Thyroid gland (tissue), 4 donors: ENCODE data around the gene KSR1. TPM values are rescaled to one million over a fixed set of nuclear protein-coding genes. Genes with fewer than 3 reads are reported as not detected.
"Not testable (repeated sequence)": the region's sequence is repeated elsewhere in the genome, so short reads cannot be mapped to it uniquely, and the experiment has no call there.

Experiments used
- DNase-seq, 2 donors: peaks; one replicate each; pipeline ENCODE4 v3.0.0-alpha.2; 2019
- H3K27ac ChIP-seq, 3 donors: fragments of 200-600 bp; sonication (generic); 1 replicate in 2 of 3; 2 replicates in 1 of 3; pipeline ENCODE4 v1.5.1; 2016 to 2019; ENCODE audit warnings: mild to moderate bottlenecking in 1 of 3, moderate library complexity in 1 of 3
- H3K27me3 ChIP-seq: fragments of 200-600 bp; sonication (generic); one replicate; pipeline ENCODE4 v1.5.1; 2019
- H3K36me3 ChIP-seq, 2 donors: fragments of 200-600 bp; sonication (generic); one replicate each; pipeline ENCODE4 v1.5.1; 2016 to 2019
- H3K4me1 ChIP-seq, 2 donors: fragments of 200-600 bp; sonication (generic); one replicate each; pipeline ENCODE4 v1.5.1; 2017 to 2019
- H3K4me3 ChIP-seq, 3 donors: fragments of 200-600 bp; sonication (generic); replicated peaks in 1 of 3; 1 replicate in 2 of 3; 2 replicates in 1 of 3; pipeline ENCODE4 v1.5.1; 2016; ENCODE audit warnings: mild to moderate bottlenecking in 1 of 3
- H3K9me3 ChIP-seq: fragments of 200-600 bp; sonication (generic); one replicate; pipeline ENCODE4 v1.5.1; 2017
- POLR2A ChIP-seq, 2 donors: fragments of 450-650 bp; IDR thresholded peaks; one replicate each; pipeline ENCODE4 v1.6.1; 2017; ENCODE audit warnings: antibody characterized with exemption in 2 of 2, mild to moderate bottlenecking in 2 of 2, moderate library complexity in 1 of 2
- WGBS, 2 donors: methylation state at CpG; one replicate each; pipeline ENCODE4 v1.1.5; 2017; 5-methylcytosine and 5-hydroxymethylcytosine counted together
- intact Hi-C: fragments of 100-400 bp; cut with DNase I; formaldehyde crosslinking; loops from one replicate; pipeline ENCODE4 v1.15.1; 2023
- total RNA-seq, 4 donors: library from RNA; depleted of rRNA; stranded (reverse); fragments of >200 nt; gene quantifications; one replicate each; pipeline ENCODE4 v1.2.3, GENCODE V29; 2016
- TF ChIP-seq, protein P1 (sequence below), 6 experiments: fragments of 200-600 bp in 3 of 6; fragments of 450-650 bp in 3 of 6; sonication (generic) in 3 of 6; IDR thresholded peaks; one replicate each; pipeline ENCODE4 v1.5.1; 2016 to 2019; ENCODE audit warnings: antibody characterized with exemption in 6 of 6, mild to moderate bottlenecking in 2 of 6, inconsistent platforms in 1 of 6, moderate library complexity in 1 of 6

The KSR1 gene
- total RNA-seq, 4 donors from 2014 or later = 35.9 to 75.5 (median 67.7) TPM

DNA sequence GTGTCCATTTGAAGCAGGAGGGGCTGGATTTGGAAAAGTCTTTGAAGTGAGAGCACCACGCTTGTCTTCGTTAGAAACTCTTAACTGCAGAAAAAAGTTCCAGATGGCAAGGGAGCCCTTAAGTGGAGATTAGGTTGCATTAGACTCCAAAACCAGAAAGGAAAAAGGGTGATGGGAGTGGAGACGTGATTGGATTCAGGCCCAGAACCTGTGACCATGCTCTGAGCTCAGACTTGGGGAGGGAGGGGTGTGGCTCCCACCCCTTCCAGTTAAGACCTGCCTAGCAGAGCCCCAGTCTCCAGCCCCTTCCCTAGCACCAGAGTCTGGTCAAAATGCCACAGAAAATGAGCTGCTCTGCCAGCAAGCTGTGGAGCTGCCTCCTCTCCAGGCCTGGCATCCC, 168.3 kb downstream of the KSR1 start:
- H3K4me3 ChIP-seq = no peak overlapping the region
- DNase-seq = no peak
- no peak overlapping the region for H3K27ac ChIP-seq
- no peaks in the 10 kb centered on the region for H3K4me1 ChIP-seq
- H3K9me3 ChIP-seq = no peaks in the 10 kb centered on the region
- no peaks in the 10 kb centered on the region for H3K27me3 ChIP-seq
- TF ChIP-seq, protein P1, sequence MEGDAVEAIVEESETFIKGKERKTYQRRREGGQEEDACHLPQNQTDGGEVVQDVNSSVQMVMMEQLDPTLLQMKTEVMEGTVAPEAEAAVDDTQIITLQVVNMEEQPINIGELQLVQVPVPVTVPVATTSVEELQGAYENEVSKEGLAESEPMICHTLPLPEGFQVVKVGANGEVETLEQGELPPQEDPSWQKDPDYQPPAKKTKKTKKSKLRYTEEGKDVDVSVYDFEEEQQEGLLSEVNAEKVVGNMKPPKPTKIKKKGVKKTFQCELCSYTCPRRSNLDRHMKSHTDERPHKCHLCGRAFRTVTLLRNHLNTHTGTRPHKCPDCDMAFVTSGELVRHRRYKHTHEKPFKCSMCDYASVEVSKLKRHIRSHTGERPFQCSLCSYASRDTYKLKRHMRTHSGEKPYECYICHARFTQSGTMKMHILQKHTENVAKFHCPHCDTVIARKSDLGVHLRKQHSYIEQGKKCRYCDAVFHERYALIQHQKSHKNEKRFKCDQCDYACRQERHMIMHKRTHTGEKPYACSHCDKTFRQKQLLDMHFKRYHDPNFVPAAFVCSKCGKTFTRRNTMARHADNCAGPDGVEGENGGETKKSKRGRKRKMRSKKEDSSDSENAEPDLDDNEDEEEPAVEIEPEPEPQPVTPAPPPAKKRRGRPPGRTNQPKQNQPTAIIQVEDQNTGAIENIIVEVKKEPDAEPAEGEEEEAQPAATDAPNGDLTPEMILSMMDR (IDR thresholded peaks at IDR 0.05) = no peak
- TF ChIP-seq POLR2A (IDR thresholded peaks at IDR 0.05) = no peak
- 97 to 98% methylated on average over 3 of the region's 3 CpGs for WGBS, 2 donors
- intact Hi-C loops = no loop called here
- H3K36me3 ChIP-seq = peaks cover 28 to 46% of the 10 kb centered on the region in 2 donors

DNA sequence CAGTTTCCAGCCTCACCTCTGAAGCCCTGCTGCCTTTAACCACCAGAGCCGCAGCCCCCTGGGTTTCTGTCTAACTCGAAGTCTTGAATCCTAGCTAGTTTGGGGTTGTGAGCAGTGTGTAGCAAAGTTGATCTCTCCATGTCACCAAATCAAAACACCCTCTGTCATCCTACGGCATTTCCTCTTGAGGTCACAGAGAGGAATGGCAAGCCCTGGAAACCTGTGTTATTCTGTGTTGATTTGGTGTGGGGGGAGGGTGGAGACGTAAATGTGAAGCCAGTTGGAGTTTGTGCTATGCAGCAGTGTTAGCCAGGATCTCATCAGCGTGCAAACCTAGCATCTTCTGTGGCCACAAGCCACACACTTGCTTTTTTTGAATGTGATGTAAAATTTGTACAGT, 169.6 kb downstream of the KSR1 start:
- WGBS, 2 donors = 83 to 94% methylated on average over 5 of the region's 5 CpGs
- H3K36me3 ChIP-seq = peaks cover 21 to 35% of the 10 kb centered on the region in 2 donors
- no peaks in the 10 kb centered on the region for H3K9me3 ChIP-seq
- H3K27ac ChIP-seq = no peak overlapping the region
- intact Hi-C loops = no loop called here
- no peaks in the 10 kb centered on the region for H3K27me3 ChIP-seq
- peaks cover 0 to 3% of the 10 kb centered on the region in 2 donors for H3K4me1 ChIP-seq
- TF ChIP-seq, protein P1 (IDR thresholded peaks at IDR 0.05) = no peak
- no peak for TF ChIP-seq POLR2A (IDR thresholded peaks at IDR 0.05)
- DNase-seq = no peak
- no peak overlapping the region for H3K4me3 ChIP-seq

DNA sequence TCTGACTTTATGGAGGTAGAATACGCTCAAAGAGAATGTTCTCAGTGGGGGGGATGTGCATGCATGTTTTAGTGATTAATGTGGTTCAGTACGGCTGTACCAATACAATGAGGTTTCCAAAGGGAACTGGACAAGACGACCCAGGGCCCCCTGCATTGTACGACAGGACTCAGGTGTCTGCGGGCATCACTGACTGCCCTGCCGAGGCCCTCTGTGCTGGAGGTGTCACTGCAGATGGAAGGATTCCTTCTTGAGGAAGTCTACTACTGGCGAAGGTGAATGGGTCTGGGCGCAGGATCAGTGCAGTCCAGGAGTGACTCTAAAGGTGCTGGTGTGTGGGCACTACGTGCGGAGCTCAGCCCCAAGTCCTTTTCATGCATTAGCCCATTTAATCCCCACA, 171.3 kb downstream of the KSR1 start:
- TF ChIP-seq, protein P1 (IDR thresholded peaks at IDR 0.05) = no peak
- no peak for TF ChIP-seq POLR2A (IDR thresholded peaks at IDR 0.05)
- Histone ChIP-seq H3K27me3 (no peaks in the 10 kb centered on the region), H3K4me3 (no peak overlapping the region), H3K4me1 (peaks cover 8 to 19% of the 10 kb centered on the region in 2 donors), H3K9me3 (no peaks in the 10 kb centered on the region), H3K36me3 (peaks cover 13 to 18% of the 10 kb centered on the region in 2 donors), H3K27ac (no peak overlapping the region)
- no peak for DNase-seq
- intact Hi-C loops = no loop called here
- WGBS, 2 donors = 87 to 93% methylated on average over 8 to 10 of the region's 10 CpGs

DNA sequence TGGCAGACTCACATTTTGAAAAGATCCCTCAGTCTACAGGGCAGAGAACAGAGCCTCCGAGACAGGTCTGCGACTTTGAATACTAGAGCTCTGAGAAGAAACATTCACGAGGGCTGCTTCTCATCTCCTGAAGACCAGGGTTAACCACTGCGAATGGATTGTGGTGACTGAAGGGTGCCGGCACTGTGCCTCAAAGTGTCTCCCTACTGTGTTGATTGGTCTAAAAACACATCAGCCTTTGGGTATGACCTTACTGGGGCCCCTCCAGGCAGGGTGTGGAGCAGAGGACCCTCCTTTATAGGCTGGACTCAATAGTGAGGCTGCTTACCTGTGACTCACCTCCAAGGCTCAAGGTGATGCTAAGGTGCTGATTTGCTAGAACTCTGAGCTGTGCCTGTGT, 172.1 kb downstream of the KSR1 start:
- Histone ChIP-seq H3K27me3 (no peaks in the 10 kb centered on the region), H3K36me3 (peaks cover 5 to 12% of the 10 kb centered on the region in 2 donors), H3K9me3 (no peaks in the 10 kb centered on the region), H3K4me1 (peaks cover 11 to 27% of the 10 kb centered on the region in 2 donors), H3K27ac (no peak overlapping the region), H3K4me3 (no peak overlapping the region)
- TF ChIP-seq POLR2A (IDR thresholded peaks at IDR 0.05) = no peak
- TF ChIP-seq, protein P1 (IDR thresholded peaks at IDR 0.05) = no peak
- no peak for DNase-seq
- WGBS, 2 donors = 93 to 95% methylated on average over 5 of the region's 5 CpGs
- intact Hi-C loops = no loop called here

DNA sequence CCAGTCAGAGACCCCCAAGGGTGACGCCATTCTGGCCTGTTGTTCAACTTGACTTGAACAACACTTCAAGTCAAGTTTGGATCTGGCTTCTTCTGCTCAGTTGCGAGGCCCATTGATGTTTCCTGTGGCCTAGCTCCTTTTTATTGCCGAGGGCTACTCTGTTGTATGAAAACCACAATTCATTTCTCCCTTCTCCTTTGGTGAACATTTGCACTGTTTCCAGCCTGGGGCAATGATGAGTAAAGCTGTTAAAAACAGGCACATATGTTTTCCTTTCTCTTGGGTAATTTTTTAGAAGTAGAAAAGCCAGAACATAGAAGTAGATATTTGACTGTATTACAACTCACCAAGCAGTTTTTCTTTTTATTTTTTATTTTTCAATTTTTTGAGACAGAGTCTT, 173.0 kb downstream of the KSR1 start:
- H3K27ac ChIP-seq, H3K9me3 ChIP-seq, intact Hi-C loops, H3K4me3 ChIP-seq, H3K27me3 ChIP-seq, H3K36me3 ChIP-seq, DNase-seq: not testable (repeated sequence)
- H3K4me1 ChIP-seq = peaks cover 17 to 36% of the 10 kb centered on the region in 2 donors
- 88 to 91% methylated on average over 3 of the region's 3 CpGs for WGBS, 2 donors
